Immature natural killer cell (primary cell): Measurements from ENCODE around the gene MCU. TPM values are rescaled to one million over a fixed set of nuclear protein-coding genes. Genes with fewer than 3 reads are reported as not detected.
A peak's percentile ranks its signal among the peaks of the same experiment; 100 is the strongest.
"Not testable (repeated sequence)": the region's sequence is repeated elsewhere in the genome, so short reads cannot be mapped to it uniquely, and the experiment has no call there.

Source experiments
- DNase-seq, 3 donors: peaks; one replicate each; pipeline ENCODE4 v3.0.0; 2022; ENCODE audit warnings: mixed read lengths in 1 of 3
- H3K27ac Mint-ChIP-seq, 6 donors: one replicate each; pipeline ENCODE4 v1.8.0; 2020; ENCODE audit warnings: mixed read lengths in 6 of 6, mild to moderate bottlenecking in 5 of 6, inconsistent platforms in 4 of 6, moderate library complexity in 3 of 6
- H3K27me3 Mint-ChIP-seq, 3 donors: one replicate each; pipeline ENCODE4 v1.8.0; 2020 to 2021; ENCODE audit warnings: low read depth in 3 of 3, mild to moderate bottlenecking in 3 of 3, mixed read lengths in 3 of 3, moderate library complexity in 3 of 3, inconsistent platforms in 1 of 3
- H3K36me3 Mint-ChIP-seq, 3 donors: one replicate each; pipeline ENCODE4 v1.8.0; 2020; ENCODE audit warnings: mixed read lengths in 3 of 3, inconsistent platforms in 2 of 3, mild to moderate bottlenecking in 2 of 3
- H3K4me1 Mint-ChIP-seq, 2 donors: one replicate each; pipeline ENCODE4 v1.8.0; 2020; ENCODE audit warnings: inconsistent platforms in 2 of 2, mild to moderate bottlenecking in 2 of 2, mixed read lengths in 2 of 2, moderate library complexity in 1 of 2
- H3K4me3 Mint-ChIP-seq, 5 donors: one replicate each; pipeline ENCODE4 v1.8.0; 2020; ENCODE audit warnings: mild to moderate bottlenecking in 5 of 5, mixed read lengths in 5 of 5, inconsistent platforms in 3 of 5, moderate library complexity in 3 of 5
- H3K9me3 Mint-ChIP-seq, 6 donors: one replicate each; pipeline ENCODE4 v1.8.0; 2020; ENCODE audit warnings: mild to moderate bottlenecking in 6 of 6, mixed read lengths in 6 of 6, inconsistent platforms in 4 of 6, moderate library complexity in 3 of 6
- polyA plus RNA-seq, 3 donors: library from polyadenylated mRNA; unstranded; fragments of 300-500 nt; fragmentation: Illumina TruSeq; gene quantifications; one replicate each; pipeline ENCODE4 v1.2.3, GENCODE V29; 2021

The MCU gene
- polyA plus RNA-seq, 3 donors from 2014 or later: 9.2 to 11.6 (median 11.5) TPM

DNA sequence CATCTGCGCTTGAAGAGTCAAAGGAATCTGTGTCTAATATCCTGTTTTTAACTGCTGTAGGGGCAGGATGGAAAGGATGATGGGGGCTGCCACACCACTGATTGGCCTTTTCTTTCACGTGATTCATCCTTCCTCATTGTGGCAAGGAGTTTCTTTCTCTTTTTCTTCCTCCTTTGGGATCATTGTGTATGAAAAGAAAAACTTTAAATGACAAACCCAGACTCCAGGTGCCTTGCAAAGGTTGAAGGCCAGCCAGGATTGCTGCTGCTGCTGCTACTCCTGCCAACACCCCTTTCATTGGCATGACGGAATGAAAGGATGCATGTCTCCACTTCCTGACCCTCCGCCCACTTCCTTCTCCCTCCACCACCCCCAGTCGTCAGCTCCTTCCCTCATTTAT, 195.1 kb downstream of the MCU start:
- Mint-ChIP-seq H3K4me3 (peak overlapping the region; percentile 4 to 50 (median 12)), H3K27me3 (peaks cover 0 to 1% (median 0%) of the 10 kb centered on the region in 3 donors), H3K27ac (peak overlapping the region in 2 of 6 donors; percentile 37 to 51), H3K9me3 (peaks cover 0 to 3% (median 0%) of the 10 kb centered on the region in 6 donors), H3K36me3 (peaks cover 18 to 21% (median 18%) of the 10 kb centered on the region in 3 donors), H3K4me1 (peaks cover 17 to 34% of the 10 kb centered on the region in 2 donors)
- DNase-seq: no peak

DNA sequence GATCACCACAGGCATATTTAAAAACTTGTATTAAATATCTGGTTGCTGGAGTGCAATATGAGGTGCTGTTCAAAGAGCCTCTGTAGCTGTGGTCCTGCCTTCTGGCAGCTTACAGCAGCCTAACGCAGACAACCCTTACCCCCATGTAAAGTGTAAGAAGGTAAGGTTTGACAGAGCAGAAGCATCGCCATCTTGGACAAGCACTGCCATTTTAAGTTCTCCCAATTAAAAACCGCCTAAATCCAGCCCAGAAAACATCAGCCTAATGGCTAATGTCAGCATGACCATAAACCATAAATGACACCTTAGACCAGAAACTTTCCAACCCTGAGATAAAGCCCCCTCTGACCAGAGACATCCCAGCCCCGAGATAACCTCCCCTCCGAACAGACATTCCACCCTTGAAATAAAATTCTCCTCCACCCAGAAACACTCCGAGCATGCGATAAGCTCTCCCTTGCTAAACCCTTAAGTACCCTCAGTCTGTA, 196.3 kb downstream of the MCU start:
- Mint-ChIP-seq H3K27me3 (peaks cover 0 to 1% (median 0%) of the 10 kb centered on the region in 3 donors), H3K36me3 (peaks cover 16 to 19% (median 18%) of the 10 kb centered on the region in 3 donors), H3K4me3 (peak overlapping the region in 4 of 5 donors; percentile 22 to 61 (median 27)), H3K27ac (peak overlapping the region in 2 of 6 donors; percentile 37 to 75), H3K4me1 (peaks cover 17 to 34% of the 10 kb centered on the region in 2 donors), H3K9me3 (peaks cover 0 to 2% (median 0%) of the 10 kb centered on the region in 6 donors)
- DNase-seq: no peak

DNA sequence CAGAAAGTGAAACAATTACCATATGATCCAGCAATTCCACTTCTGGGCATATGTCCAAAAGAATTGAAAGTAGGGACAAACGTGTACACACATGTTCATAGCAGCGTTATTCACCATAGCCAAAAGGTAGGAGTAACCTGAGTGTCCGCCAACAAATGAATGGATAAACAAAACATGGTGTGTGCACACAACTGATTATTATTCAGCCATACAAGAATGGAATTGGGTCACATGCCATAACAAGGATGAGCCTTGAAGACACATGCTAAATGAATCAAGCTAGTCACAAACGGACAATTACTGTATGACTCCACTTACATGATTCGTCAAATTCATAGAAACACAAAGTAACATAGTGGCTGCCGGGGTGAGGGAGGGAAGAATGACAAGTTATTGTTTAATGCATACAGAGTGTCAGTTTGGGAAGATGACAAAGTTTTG, 197.5 kb downstream of the MCU start:
- DNase-seq: no peak
- Mint-ChIP-seq H3K9me3 (peaks cover 0 to 2% (median 0%) of the 10 kb centered on the region in 6 donors), H3K4me1 (peaks cover 17 to 34% of the 10 kb centered on the region in 2 donors), H3K4me3 (no peak overlapping the region), H3K36me3 (peaks cover 16 to 19% (median 18%) of the 10 kb centered on the region in 3 donors), H3K27ac (no peak overlapping the region), H3K27me3 (peaks cover 0 to 5% (median 3%) of the 10 kb centered on the region in 3 donors)

DNA sequence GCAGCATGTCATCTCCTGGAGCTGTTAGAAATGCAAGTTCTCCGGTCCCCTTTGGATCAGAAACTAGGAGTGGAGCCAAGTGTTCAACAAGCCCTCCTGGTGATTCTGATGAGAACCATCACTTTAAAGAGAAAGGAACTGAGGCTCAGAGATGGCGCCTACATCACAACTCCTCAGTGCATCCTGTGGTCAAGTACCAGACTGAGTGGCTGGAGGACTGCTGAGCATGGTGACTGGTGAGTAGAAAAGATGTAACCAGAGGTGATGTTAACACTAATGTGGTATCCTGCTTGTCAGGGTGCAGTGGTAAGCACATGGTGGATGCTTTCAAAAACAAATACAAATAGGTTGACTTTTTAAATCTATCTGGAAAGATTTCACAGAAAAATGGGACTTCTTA, 198.1 kb downstream of the MCU start:
- peak in 2 of 3 donors; percentile 10 to 14 for DNase-seq

DNA sequence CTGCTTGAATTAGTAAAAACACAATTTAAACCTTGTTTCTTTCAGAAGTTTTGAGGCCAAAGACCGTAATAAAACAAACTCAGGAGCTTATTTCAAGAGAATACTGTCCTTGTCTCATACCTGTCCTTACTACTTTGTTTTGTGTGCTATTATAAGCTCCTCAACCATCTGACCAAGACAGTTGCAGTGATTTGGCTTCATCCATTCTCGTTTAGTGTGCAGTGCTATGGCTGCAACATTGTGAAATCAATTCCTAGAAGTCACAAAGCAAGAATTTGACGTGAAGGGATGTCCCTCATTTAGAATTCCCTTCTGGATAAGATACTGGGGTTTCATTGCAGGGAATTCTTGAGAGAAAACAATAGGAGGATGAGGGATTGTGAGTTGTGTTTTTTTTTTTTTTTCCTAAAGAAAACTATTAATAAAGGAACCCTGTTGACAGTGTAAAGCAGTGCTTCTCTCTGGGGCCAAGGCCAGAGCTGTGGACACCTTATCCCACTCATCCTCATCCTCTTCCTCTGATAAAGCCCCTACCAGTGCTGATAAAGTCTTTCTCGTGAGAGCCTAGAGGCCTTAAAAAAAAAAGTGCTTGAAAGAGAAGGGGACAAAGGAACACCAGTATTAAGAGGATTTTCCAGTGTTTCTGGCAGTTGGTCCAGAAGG, 201.3 kb downstream of the MCU start, which contains the start of gene OIT3:
OIT3 (plus strand) TSS at position 604 of the 663 bp plus-strand sequence. CDS start 60 bp downstream, outside the sequence.
- H3K36me3 Mint-ChIP-seq: peaks cover 4 to 9% (median 6%) of the 10 kb centered on the region in 3 donors
- peaks cover 0 to 2% (median 0%) of the 10 kb centered on the region in 6 donors for H3K9me3 Mint-ChIP-seq
- H3K27ac Mint-ChIP-seq: no peak within 1 kb of the TSS
- no peak within 1 kb of the TSS for H3K4me3 Mint-ChIP-seq
- peaks cover 3 to 19% of the 10 kb centered on the region in 2 donors for H3K4me1 Mint-ChIP-seq
- no peak for DNase-seq
- H3K27me3 Mint-ChIP-seq: peaks cover 0 to 9% (median 4%) of the 10 kb centered on the region in 3 donors

More for the DNA sequence above, 198.1 kb downstream of the MCU start:
- H3K4me1 Mint-ChIP-seq: peaks cover 17 to 34% of the 10 kb centered on the region in 2 donors
- no peak overlapping the region for H3K4me3 Mint-ChIP-seq
- H3K27ac Mint-ChIP-seq: no peak overlapping the region
- H3K36me3 Mint-ChIP-seq: peaks cover 12 to 15% (median 13%) of the 10 kb centered on the region in 3 donors
- H3K9me3 Mint-ChIP-seq: peaks cover 0 to 2% (median 0%) of the 10 kb centered on the region in 6 donors
- H3K27me3 Mint-ChIP-seq: peaks cover 0 to 5% (median 4%) of the 10 kb centered on the region in 3 donors

DNA sequence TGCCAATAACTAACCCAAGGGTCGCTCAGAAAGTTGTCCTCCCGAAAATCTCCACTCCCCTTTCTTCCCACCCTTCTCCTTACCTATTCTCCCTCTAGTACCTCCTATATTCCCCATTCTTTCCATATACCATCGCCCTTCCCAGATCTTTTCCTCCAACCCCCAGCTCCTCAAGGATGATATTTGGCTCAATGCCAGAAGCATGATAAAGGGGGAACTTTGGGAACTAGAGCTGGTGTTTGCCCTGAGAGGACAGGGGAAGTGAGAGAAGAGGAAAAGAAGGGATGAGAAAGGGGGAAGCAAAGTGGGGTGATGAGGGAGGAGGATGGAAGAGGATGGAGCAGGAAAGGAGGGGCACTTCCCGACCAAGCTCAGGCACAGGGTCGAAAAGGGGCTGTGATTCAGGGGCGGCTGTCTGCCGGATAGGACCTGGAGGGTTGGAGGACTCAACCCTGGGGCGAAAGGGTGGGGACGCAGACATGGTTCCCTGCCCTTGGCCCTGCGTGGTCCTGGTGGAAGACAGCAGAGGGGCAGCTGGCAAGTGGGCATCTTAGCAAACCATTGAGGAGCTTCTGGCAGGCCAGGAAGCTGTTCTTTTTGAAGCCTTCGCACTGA, 203.4 kb downstream of the MCU start:
- peaks cover 0 to 9% (median 4%) of the 10 kb centered on the region in 3 donors for H3K27me3 Mint-ChIP-seq
- no peak overlapping the region for H3K27ac Mint-ChIP-seq
- no peaks in the 10 kb centered on the region for H3K36me3 Mint-ChIP-seq
- DNase-seq: no peak
- no peaks in the 10 kb centered on the region for H3K4me1 Mint-ChIP-seq
- H3K4me3 Mint-ChIP-seq: no peak overlapping the region
- peaks cover 0 to 2% (median 0%) of the 10 kb centered on the region in 6 donors for H3K9me3 Mint-ChIP-seq

- peaks cover 3 to 8% (median 3%) of the 10 kb centered on the region in 3 donors for H3K27me3 Mint-ChIP-seq
Measured at GRCh38 chr10:72898616-72899015, 206.7 kb downstream of the MCU start.

GRCh38 chr10:72899545-72899944, 207.6 kb downstream of the MCU start:
- no peaks in the 10 kb centered on the region for H3K4me1 Mint-ChIP-seq
- H3K36me3 Mint-ChIP-seq: no peaks in the 10 kb centered on the region
- H3K4me3 Mint-ChIP-seq: no peak overlapping the region
- DNase-seq: no peak
- H3K27me3 Mint-ChIP-seq: peaks cover 3 to 6% (median 4%) of the 10 kb centered on the region in 3 donors
- H3K9me3 Mint-ChIP-seq: no peaks in the 10 kb centered on the region
- no peak overlapping the region for H3K27ac Mint-ChIP-seq

More at GRCh38 chr10:72898616-72899015, 206.7 kb downstream of the MCU start:
- no peak overlapping the region for H3K4me3 Mint-ChIP-seq
- H3K4me1 Mint-ChIP-seq: no peaks in the 10 kb centered on the region
- H3K9me3 Mint-ChIP-seq: no peaks in the 10 kb centered on the region
- H3K36me3 Mint-ChIP-seq: no peaks in the 10 kb centered on the region
- no peak for DNase-seq
- no peak overlapping the region for H3K27ac Mint-ChIP-seq

- H3K27me3 Mint-ChIP-seq, H3K36me3 Mint-ChIP-seq, H3K4me1 Mint-ChIP-seq, H3K27ac Mint-ChIP-seq, H3K9me3 Mint-ChIP-seq, H3K4me3 Mint-ChIP-seq, DNase-seq: not testable (repeated sequence)
Measured at GRCh38 chr10:72903941-72904446, 212.1 kb downstream of the MCU start.

DNA sequence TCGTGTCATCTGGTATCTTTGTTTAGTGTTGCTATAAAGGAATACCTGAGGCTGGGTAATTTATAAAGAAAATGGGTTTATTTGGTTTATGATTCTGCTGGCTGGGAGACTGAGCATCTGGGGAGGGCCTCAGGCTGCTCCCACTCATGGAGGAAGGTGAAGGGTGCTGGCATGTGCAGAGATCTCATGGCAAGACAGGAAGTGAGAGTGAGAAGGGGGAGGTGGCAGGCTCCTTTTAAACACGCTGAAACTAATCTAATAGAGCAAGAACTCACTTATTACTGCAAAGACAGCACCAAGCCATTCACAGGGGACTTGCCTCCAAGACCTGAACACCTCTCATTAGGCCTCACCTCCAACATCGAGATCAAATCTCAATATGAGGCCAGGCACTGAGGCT, 212.9 kb downstream of the MCU start:
- Mint-ChIP-seq H3K4me1 (peaks cover 3 to 6% of the 10 kb centered on the region in 2 donors), H3K27me3 (peaks cover 0 to 6% (median 4%) of the 10 kb centered on the region in 3 donors), H3K4me3 (no peak overlapping the region), H3K9me3 (no peaks in the 10 kb centered on the region), H3K36me3 (no peaks in the 10 kb centered on the region), H3K27ac (no peak overlapping the region)
- no peak for DNase-seq

DNA sequence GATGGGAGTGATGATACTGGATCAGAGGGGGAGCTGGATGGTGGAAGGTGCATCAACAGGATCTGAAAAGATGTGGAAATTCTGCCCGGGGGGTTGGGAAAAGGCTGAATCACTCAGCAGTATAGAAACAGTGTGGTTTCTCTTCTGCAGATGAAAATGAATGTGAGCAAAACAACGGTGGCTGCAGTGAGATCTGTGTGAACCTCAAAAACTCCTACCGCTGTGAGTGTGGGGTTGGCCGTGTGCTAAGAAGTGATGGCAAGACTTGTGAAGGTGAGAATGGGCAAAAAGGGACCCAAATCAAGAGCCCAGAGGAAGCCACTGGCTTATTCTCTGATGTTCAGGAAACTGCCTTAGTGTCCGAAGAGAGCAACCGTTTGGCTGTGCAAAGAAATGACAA, 214.5 kb downstream of the MCU start:
- peaks cover 0 to 8% (median 4%) of the 10 kb centered on the region in 3 donors for H3K27me3 Mint-ChIP-seq
- peaks cover 3 to 6% of the 10 kb centered on the region in 2 donors for H3K4me1 Mint-ChIP-seq
- peak overlapping the region in 1 of 5 donors; percentile 36 for H3K4me3 Mint-ChIP-seq
- no peaks in the 10 kb centered on the region for H3K36me3 Mint-ChIP-seq
- no peak for DNase-seq
- no peak overlapping the region for H3K27ac Mint-ChIP-seq
- no peaks in the 10 kb centered on the region for H3K9me3 Mint-ChIP-seq

DNA sequence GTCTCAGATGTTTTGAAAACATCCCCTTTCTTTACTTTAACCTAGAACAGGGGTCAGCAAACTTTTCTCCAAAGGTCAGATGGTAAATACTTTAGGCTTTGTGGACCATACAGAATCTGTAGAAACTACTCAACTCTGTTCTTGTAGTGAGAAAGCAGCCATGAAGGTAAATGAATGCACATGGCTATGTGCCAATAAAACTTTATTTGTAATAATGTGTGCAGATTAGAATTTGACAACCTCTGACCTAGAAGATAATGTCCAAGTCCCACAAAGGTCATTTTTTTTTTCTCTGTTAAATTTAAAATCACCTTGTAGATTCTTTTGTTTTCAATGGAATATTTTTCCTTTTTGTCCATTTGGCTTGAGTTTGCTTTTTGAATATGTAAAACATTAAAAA, 218.8 kb downstream of the MCU start:
- Mint-ChIP-seq H3K36me3 (no peaks in the 10 kb centered on the region), H3K4me1 (peaks cover 3 to 6% of the 10 kb centered on the region in 2 donors)

DNA sequence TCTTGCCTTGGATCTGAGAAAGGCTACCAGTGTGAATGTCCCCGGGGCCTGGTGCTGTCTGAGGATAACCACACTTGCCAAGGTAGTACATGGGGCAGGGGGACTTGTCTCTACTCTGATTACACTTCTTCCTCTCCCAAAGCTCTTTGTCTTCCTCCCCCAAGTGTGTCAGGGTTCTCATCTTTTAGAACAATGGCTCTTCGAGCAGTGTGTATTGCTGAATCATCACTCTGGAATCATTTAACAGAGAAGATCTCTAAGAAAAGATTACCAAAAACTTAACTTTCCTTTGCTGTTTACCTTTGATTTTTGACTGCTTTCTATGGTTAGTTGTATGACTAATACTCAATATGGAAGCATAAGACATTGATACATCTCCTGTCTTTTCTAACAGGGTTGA, 219.8 kb downstream of the MCU start:
- H3K27me3 Mint-ChIP-seq: peaks cover 0 to 3% (median 2%) of the 10 kb centered on the region in 3 donors
- no peak for DNase-seq
- H3K36me3 Mint-ChIP-seq: no peaks in the 10 kb centered on the region
- no peak overlapping the region for H3K27ac Mint-ChIP-seq
- no peaks in the 10 kb centered on the region for H3K4me1 Mint-ChIP-seq
- no peaks in the 10 kb centered on the region for H3K9me3 Mint-ChIP-seq
- H3K4me3 Mint-ChIP-seq: no peak overlapping the region

More for the DNA sequence above, 218.8 kb downstream of the MCU start:
- no peak overlapping the region for H3K27ac Mint-ChIP-seq
- no peak overlapping the region for H3K4me3 Mint-ChIP-seq
- H3K27me3 Mint-ChIP-seq: peaks cover 0 to 3% (median 2%) of the 10 kb centered on the region in 3 donors
- H3K9me3 Mint-ChIP-seq: no peaks in the 10 kb centered on the region
- DNase-seq: no peak

DNA sequence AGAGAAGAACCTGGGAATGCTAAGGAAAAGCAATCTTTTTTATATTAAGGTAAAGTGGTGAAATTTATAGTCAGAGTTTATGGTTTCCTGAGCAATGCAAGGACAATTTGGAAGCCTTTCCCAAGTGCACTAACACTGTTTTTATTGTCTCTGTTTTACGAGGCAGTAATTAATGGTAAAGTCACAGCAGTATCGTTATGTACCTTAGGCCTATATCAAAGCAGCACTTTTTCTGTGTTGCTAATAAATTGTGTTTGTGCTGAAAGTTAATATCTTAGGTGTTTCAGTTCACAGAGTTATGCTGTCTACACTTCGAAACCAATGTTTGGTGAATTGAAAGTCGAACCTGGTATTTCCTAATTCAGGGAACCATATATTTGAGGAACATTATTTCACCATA, 220.8 kb downstream of the MCU start:
- H3K27ac Mint-ChIP-seq: no peak overlapping the region
- no peaks in the 10 kb centered on the region for H3K4me1 Mint-ChIP-seq
- H3K27me3 Mint-ChIP-seq: peaks cover 0 to 3% (median 0%) of the 10 kb centered on the region in 3 donors
- no peak for DNase-seq
- H3K36me3 Mint-ChIP-seq: no peaks in the 10 kb centered on the region
- no peaks in the 10 kb centered on the region for H3K9me3 Mint-ChIP-seq
- no peak overlapping the region for H3K4me3 Mint-ChIP-seq
